ENCODE results near the gene CHST13. TPM values are rescaled to one million over a fixed set of nuclear protein-coding genes. Genes with fewer than 3 reads are reported as not detected.
A peak's percentile ranks its signal among the peaks of the same experiment; 100 is the strongest.

CHST13 gene
- total and polyA plus RNA-seq, 2 of the 4 experiments (the other 2 are of a cell fraction) = not detected

DNA sequence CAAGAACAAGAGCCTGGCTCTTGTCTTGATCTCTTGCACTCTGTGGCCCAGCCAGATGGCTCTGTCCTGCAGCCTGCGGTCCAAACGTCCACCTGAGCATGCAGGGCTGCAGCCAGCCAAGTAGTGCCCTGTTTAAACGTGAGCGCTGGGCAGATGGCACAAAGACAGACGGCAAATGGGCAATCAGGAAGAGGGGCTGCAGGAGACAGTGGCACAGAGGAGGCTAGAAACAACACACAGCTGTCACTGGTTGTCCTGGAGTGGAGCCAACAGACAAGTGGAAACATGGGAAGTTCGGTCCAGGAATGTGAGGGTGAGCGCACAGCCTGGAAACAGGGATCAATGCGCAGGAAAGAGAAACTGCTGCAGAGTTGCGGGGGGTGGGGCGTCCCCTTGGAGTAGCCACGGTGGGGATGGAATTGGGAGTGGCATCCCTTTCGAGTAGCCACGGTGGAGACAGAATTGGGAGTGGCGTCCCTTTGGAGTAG lies 37.6 kb upstream of the CHST13 start:
- Histone ChIP-seq H3K23ac (ENCODE audit: low read depth, low read length) (no peak overlapping the region), H3K4ac (ENCODE audit: low read depth, low read length) (no peak overlapping the region), H3K4me2 (ENCODE audit: low read depth, low read length) (no peak overlapping the region), H3K56ac (ENCODE audit: extremely low read depth, insufficient read depth, low read length) (no peak overlapping the region), H3K4me3 (ENCODE audit: insufficient read depth, low read depth, low read length) (no peak overlapping the region), H3K27ac (ENCODE audit: insufficient read depth, low read length) (no peak overlapping the region), H2AK9ac (replicated peaks; ENCODE audit: low read depth, low read length, poor library complexity) (no peak overlapping the region), H4K8ac (ENCODE audit: low read depth in 2 of 2, low read length in 2 of 2) (no peak overlapping the region), H4K91ac (ENCODE audit: insufficient read depth, low read depth, low read length) (no peak overlapping the region), H2BK5ac (ENCODE audit: low read depth, low read length, poor library complexity, severe bottlenecking) (no peak overlapping the region), H4K20me1 (ENCODE audit: insufficient read depth, low read length) (no peaks in the 10 kb centered on the region), H3K9me3 (ENCODE audit: control insufficient read depth, insufficient read depth, low read length) (no peaks in the 10 kb centered on the region), H2AK5ac (ENCODE audit: low read depth, low read length) (no peak overlapping the region), H3K18ac (ENCODE audit: low read depth, low read length) (no peak overlapping the region), H3K14ac (replicated peaks; ENCODE audit: low read depth, low read length) (no peak overlapping the region), H2AFZ (replicated peaks; ENCODE audit: low read length, poor library complexity) (peak overlapping the region; percentile 41), H3K79me1 (ENCODE audit: low read depth in 1 of 2, low read length in 2 of 2) (no peaks in the 10 kb centered on the region), H2BK15ac (ENCODE audit: low read depth, low read length) (no peak overlapping the region), H4K5ac (ENCODE audit: low read depth, low read length) (no peak overlapping the region), H2BK20ac (ENCODE audit: low read depth, low read length) (no peak overlapping the region), H3K9me1 (ENCODE audit: insufficient read depth, low read length) (no peaks in the 10 kb centered on the region), H3K4me1 (ENCODE audit: control insufficient read depth, insufficient read depth, low read length) (no peaks in the 10 kb centered on the region), H3K27me3 (ENCODE audit: control insufficient read depth, insufficient read depth, low read length) (peaks cover 17% of the 10 kb centered on the region; the same call in 1 of the 2 replicates), H2BK120ac (ENCODE audit: low read depth, low read length) (no peak overlapping the region), H3K36me3 (ENCODE audit: control insufficient read depth, insufficient read depth, low read length) (no peaks in the 10 kb centered on the region), H3K9ac (ENCODE audit: low read depth, low read length) (no peak overlapping the region)
- ChIA-PET CTCF (no interaction called here), POLR2A (ENCODE audit: unreplicated experiment) (no interaction called here)
- intact Hi-C loops (cut with micrococcal nuclease) = no loop called here
- no peak for ATAC-seq (ENCODE audit: low read depth)
- WGBS, 2 experiments (ENCODE audit: extremely low coverage in 2 of 2, insufficient read length in 1 of 2) = 59% methylated on average over 6 of the region's 14 CpGs; no CpG with 5 or more reads in 1 of the 2 experiments
- TF ChIP-seq NFE2L2 (IDR thresholded peaks at IDR 0.05; ENCODE audit: low read depth, low read length) (no peak), MAFK (IDR thresholded peaks at IDR 0.05; ENCODE audit: low read depth, low read length) (no peak), POLR2A (IDR thresholded peaks at IDR 0.05; ENCODE audit: low read depth, low read length) (no peak), CHD1 (IDR thresholded peaks at IDR 0.05; ENCODE audit: low read depth, low read length) (no peak), RFX5 (IDR thresholded peaks at IDR 0.05; ENCODE audit: low read depth, low read length) (no peak), MAZ (IDR thresholded peaks at IDR 0.05; ENCODE audit: borderline replicate concordance, low read depth, low read length) (no peak)
- TF ChIP-seq, protein P1, sequence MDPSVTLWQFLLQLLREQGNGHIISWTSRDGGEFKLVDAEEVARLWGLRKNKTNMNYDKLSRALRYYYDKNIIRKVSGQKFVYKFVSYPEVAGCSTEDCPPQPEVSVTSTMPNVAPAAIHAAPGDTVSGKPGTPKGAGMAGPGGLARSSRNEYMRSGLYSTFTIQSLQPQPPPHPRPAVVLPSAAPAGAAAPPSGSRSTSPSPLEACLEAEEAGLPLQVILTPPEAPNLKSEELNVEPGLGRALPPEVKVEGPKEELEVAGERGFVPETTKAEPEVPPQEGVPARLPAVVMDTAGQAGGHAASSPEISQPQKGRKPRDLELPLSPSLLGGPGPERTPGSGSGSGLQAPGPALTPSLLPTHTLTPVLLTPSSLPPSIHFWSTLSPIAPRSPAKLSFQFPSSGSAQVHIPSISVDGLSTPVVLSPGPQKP (IDR thresholded peaks at IDR 0.05; ENCODE audit: borderline replicate concordance, low read depth, low read length) = no peak
- TF ChIP-seq, protein P2, sequence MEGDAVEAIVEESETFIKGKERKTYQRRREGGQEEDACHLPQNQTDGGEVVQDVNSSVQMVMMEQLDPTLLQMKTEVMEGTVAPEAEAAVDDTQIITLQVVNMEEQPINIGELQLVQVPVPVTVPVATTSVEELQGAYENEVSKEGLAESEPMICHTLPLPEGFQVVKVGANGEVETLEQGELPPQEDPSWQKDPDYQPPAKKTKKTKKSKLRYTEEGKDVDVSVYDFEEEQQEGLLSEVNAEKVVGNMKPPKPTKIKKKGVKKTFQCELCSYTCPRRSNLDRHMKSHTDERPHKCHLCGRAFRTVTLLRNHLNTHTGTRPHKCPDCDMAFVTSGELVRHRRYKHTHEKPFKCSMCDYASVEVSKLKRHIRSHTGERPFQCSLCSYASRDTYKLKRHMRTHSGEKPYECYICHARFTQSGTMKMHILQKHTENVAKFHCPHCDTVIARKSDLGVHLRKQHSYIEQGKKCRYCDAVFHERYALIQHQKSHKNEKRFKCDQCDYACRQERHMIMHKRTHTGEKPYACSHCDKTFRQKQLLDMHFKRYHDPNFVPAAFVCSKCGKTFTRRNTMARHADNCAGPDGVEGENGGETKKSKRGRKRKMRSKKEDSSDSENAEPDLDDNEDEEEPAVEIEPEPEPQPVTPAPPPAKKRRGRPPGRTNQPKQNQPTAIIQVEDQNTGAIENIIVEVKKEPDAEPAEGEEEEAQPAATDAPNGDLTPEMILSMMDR (conservative IDR thresholded peaks at IDR 0.05; ENCODE audit: low read depth, low read length) = no peak
- dilution Hi-C loops (cut with HindIII; ENCODE audit: low sequenced_read_pairs, unreplicated experiment) = no loop called here
- in situ Hi-C loops (cut with MboI; ENCODE audit: low sequenced_read_pairs) = no loop called here
- no TSS peak for BruUV-seq (replicated peaks)
- DNase-seq = no peak
